LNCAP (cell line): Measurements from ENCODE around the gene E4F1.

Experiments used
- TF ChIP-seq, protein P1 (sequence below): fragments of 450-650 bp; IDR thresholded peaks from 2 replicates; pipeline ENCODE4 v1.5.1; 2017; ENCODE audit warnings: mild to moderate bottlenecking

The E4F1 gene

DNA sequence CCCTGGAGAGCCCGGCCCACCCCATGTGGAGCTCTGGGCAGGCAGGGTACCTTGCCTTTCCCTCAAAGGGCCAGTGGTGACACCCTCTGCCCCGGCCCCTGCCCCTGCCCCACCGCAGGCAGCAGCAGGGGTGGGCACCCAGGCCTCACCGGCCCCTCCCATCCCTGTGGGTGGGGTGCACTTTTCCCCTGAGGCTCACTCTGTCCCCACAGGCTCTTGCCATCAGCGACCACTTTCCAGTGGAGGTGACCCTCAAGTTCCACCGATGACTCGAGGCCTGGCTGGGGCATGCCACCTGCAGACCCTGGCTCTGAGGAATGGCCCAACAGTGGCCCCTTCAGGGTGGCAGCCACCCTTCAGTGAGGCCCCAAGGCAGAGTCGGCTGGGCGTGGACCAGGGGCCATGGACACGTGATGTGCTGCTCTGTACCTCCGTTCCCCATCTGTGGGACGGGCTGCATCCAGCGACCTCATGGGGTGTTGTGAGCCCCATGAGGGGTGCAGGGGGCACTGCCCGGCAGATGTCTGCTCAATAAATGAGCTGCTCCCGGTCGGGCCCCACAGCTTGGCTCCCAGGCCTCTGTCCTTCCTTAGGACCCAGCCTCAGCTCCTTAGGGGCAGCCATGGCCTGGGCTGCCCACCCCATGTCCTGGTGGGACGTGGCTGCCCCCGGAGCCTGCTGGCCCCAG, 14.9 kb downstream of the E4F1 start:
- TF ChIP-seq, protein P1, sequence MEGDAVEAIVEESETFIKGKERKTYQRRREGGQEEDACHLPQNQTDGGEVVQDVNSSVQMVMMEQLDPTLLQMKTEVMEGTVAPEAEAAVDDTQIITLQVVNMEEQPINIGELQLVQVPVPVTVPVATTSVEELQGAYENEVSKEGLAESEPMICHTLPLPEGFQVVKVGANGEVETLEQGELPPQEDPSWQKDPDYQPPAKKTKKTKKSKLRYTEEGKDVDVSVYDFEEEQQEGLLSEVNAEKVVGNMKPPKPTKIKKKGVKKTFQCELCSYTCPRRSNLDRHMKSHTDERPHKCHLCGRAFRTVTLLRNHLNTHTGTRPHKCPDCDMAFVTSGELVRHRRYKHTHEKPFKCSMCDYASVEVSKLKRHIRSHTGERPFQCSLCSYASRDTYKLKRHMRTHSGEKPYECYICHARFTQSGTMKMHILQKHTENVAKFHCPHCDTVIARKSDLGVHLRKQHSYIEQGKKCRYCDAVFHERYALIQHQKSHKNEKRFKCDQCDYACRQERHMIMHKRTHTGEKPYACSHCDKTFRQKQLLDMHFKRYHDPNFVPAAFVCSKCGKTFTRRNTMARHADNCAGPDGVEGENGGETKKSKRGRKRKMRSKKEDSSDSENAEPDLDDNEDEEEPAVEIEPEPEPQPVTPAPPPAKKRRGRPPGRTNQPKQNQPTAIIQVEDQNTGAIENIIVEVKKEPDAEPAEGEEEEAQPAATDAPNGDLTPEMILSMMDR = no peak

DNA sequence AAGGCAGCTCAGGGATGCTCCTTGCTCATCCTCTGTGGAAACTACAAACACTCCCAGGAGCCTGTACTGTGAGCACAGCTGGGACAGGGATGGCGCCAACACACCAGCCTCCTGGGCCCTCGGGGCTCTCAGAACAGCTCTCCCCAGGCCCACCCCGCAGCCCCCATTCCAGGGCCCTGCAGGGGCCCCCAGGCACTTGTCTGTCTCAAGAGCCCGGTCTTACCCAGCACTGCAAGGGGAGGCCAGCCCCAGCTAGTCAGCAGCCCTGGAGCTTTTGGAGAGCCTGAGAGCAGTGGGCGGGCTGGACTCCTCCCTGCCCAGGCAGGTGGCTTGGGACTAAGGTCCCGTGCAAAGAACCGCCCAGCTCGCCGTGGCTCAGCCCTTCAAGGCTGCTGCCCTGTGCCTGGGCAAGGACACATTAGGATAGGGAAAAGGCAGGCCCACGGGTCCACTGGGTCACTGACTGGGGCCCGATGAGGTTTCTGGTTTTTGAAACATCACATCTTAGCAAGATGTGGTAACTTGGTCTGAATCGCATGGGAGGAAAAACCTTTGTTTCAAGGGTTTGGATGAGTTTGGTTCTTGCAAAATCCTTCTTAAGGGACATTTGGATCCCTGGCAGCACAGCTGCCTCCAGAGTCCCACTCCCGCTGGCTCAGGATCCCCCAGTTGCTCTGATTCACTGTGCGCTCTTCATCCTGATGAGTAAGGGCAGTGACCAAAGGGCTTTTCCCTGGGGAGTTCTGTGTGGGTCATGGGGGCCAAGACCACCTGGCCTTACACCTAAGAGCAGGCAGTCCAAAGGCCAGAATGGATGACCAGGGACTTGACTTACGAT, 15.7 kb downstream of the E4F1 start:
- TF ChIP-seq, protein P1 = no peak

DNA sequence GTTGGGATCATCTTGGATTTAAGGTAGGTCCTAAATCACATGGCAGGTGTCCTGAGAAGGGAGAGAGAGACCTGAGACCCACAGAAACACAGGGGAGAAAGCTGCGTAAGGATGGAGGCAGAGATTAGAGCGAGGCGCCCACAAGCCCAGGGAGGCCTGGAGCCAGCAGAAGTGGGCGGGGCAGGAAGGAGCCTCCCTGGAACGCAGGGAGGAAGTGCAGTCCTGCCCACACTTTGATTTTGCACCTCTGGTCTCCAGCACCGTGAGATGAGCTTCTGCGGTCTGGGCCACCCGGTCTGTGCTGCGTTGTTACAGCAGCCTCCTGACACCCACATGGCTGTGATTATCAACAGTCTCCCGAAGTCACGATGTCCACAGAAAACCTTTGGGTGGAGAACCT, 19.2 kb downstream of the E4F1 start:
- TF ChIP-seq, protein P1 = no peak

- TF ChIP-seq, protein P1 = no peak
Measured at GRCh38 chr16:2243031-2243528, 19.7 kb downstream of the E4F1 start.

- TF ChIP-seq, protein P1 = no peak
Measured at GRCh38 chr16:2243781-2244180, 20.4 kb downstream of the E4F1 start.

- TF ChIP-seq, protein P1 = no peak
Measured at GRCh38 chr16:2244301-2244700, 20.9 kb downstream of the E4F1 start.

- TF ChIP-seq, protein P1 = no peak
Measured at GRCh38 chr16:2244926-2245795, 21.8 kb downstream of the E4F1 start.
